ENCODE measurements around the gene TPRA1. TPM values are rescaled to one million over a fixed set of nuclear protein-coding genes. Genes with fewer than 3 reads are reported as not detected.

TPRA1 gene
- total and polyA plus RNA-seq, 2 of the 4 experiments (the other 2 are of a cell fraction): 17.9 to 40.1 TPM

GRCh38 chr3:127556565-127556964, 34.0 kb downstream of the TPRA1 start:
- 17% methylated on average over 1 of the region's 6 CpGs; no CpG with 5 or more reads in 1 of the 2 experiments for WGBS, 2 experiments (ENCODE audit: extremely low coverage in 2 of 2, insufficient read length in 1 of 2)

More at GRCh38 chr3:127556565-127556964, 34.0 kb downstream of the TPRA1 start:
- POLR2A ChIA-PET (ENCODE audit: unreplicated experiment): no interaction called here
- BruUV-seq (replicated peaks): no TSS peak
- Histone ChIP-seq H3K4me2 (ENCODE audit: low read depth, low read length) (no peak overlapping the region), H2AFZ (replicated peaks; ENCODE audit: low read length, poor library complexity) (no peak overlapping the region), H2BK120ac (ENCODE audit: low read depth, low read length) (no peak overlapping the region), H4K5ac (ENCODE audit: low read depth, low read length) (no peak overlapping the region), H4K8ac (ENCODE audit: low read depth in 2 of 2, low read length in 2 of 2) (no peak overlapping the region), H3K9ac (ENCODE audit: low read depth, low read length) (no peak overlapping the region), H4K91ac (ENCODE audit: insufficient read depth, low read depth, low read length) (no peak overlapping the region), H3K18ac (ENCODE audit: low read depth, low read length) (no peak overlapping the region), H3K4ac (ENCODE audit: low read depth, low read length) (no peak overlapping the region), H3K36me3 (ENCODE audit: control insufficient read depth, insufficient read depth, low read length) (no peaks in the 10 kb centered on the region; the same call in 1 of the 2 replicates), H3K27me3 (ENCODE audit: control insufficient read depth, insufficient read depth, low read length) (no peaks in the 10 kb centered on the region), H2BK15ac (ENCODE audit: low read depth, low read length) (no peak overlapping the region), H2BK5ac (ENCODE audit: low read depth, low read length, poor library complexity, severe bottlenecking) (no peak overlapping the region), H3K56ac (ENCODE audit: extremely low read depth, insufficient read depth, low read length) (no peak overlapping the region), H3K4me3 (ENCODE audit: insufficient read depth, low read depth, low read length) (no peak overlapping the region), H2BK20ac (ENCODE audit: low read depth, low read length) (no peak overlapping the region), H2AK5ac (ENCODE audit: low read depth, low read length) (no peak overlapping the region), H3K79me1 (ENCODE audit: low read depth in 1 of 2, low read length in 2 of 2) (no peaks in the 10 kb centered on the region), H3K9me3 (ENCODE audit: control insufficient read depth, insufficient read depth, low read length) (peaks cover 2% of the 10 kb centered on the region; the same call in 1 of the 2 replicates), H3K23ac (ENCODE audit: low read depth, low read length) (no peak overlapping the region), H3K9me1 (ENCODE audit: insufficient read depth, low read length) (no peaks in the 10 kb centered on the region), H3K27ac (ENCODE audit: insufficient read depth, low read length) (no peak overlapping the region), H3K4me1 (ENCODE audit: control insufficient read depth, insufficient read depth, low read length) (no peaks in the 10 kb centered on the region), H4K20me1 (ENCODE audit: insufficient read depth, low read length) (no peaks in the 10 kb centered on the region), H2AK9ac (replicated peaks; ENCODE audit: low read depth, low read length, poor library complexity) (no peak overlapping the region), H3K14ac (replicated peaks; ENCODE audit: low read depth, low read length) (no peak overlapping the region)
- DNase-seq (no peak), ATAC-seq (ENCODE audit: low read depth) (no peak)
- intact Hi-C loops (cut with micrococcal nuclease) (no loop called here), in situ Hi-C loops (cut with MboI; ENCODE audit: low sequenced_read_pairs) (no loop called here), dilution Hi-C loops (cut with HindIII; ENCODE audit: low sequenced_read_pairs, unreplicated experiment) (no loop called here)
- TF ChIP-seq POLR2A (IDR thresholded peaks at IDR 0.05; ENCODE audit: low read depth, low read length): no peak
- CTCF ChIA-PET: no interaction called here
